HUDEP-2 (cell line): ENCODE results near the gene CDX1.

ENCODE experiments used
- DNase-seq, 76 experiments: peaks; one replicate each; lab custom pipeline; 2025; ENCODE audit not compliant: unreplicated experiment in 76 of 76; lab: John Stamatoyannopoulos, UW

Gene CDX1

GRCh38 chr5:150144879-150145278, 21.7 kb upstream of the CDX1 start:
- DNase-seq, result no peak

GRCh38 chr5:150146235-150146634, 20.3 kb upstream of the CDX1 start:
- DNase-seq, result no peak

- no peak for DNase-seq
Observed at GRCh38 chr5:150146862-150147601, 19.5 kb upstream of the CDX1 start.

- DNase-seq, result no peak
Observed at GRCh38 chr5:150147670-150148069, 18.9 kb upstream of the CDX1 start.

GRCh38 chr5:150148117-150148927, 18.3 kb upstream of the CDX1 start:
- no peak for DNase-seq

GRCh38 chr5:150149618-150150017, 17.0 kb upstream of the CDX1 start:
- no peak for DNase-seq

GRCh38 chr5:150152636-150153462, 13.7 kb upstream of the CDX1 start:
- no peak for DNase-seq

- DNase-seq, result no peak
Observed at GRCh38 chr5:150153483-150153882, 13.1 kb upstream of the CDX1 start.

- DNase-seq, result peak in 4 of 76 experiments; percentile 4 to 10 (median 10)
Observed at GRCh38 chr5:150153957-150154617, 12.5 kb upstream of the CDX1 start.

GRCh38 chr5:150154618-150155128, 11.9 kb upstream of the CDX1 start:
- no peak for DNase-seq

- DNase-seq, result no peak
Observed at GRCh38 chr5:150155258-150156026, 11.1 kb upstream of the CDX1 start, which contains the start of gene PDGFRB. TSS of gene PDGFRB (minus strand) at chr5:150155845. CDS start at chr5:150137047, 18,798 bp downstream.

- DNase-seq, result no peak
Observed at GRCh38 chr5:150156027-150156368, 10.6 kb upstream of the CDX1 start.

GRCh38 chr5:150156540-150156939, 10.0 kb upstream of the CDX1 start:
- no peak for DNase-seq

- no peak for DNase-seq
Observed at GRCh38 chr5:150157168-150157567, 9.4 kb upstream of the CDX1 start.

- DNase-seq, result no peak
Observed at GRCh38 chr5:150158170-150158949, 8.2 kb upstream of the CDX1 start.

- no peak for DNase-seq
Observed at GRCh38 chr5:150159031-150159430, 7.5 kb upstream of the CDX1 start.

GRCh38 chr5:150159741-150160179, 6.8 kb upstream of the CDX1 start:
- DNase-seq, result no peak

- no peak for DNase-seq
Observed at GRCh38 chr5:150160448-150161081, 6.0 kb upstream of the CDX1 start.
